Upper lobe of right lung (tissue), 1 donor: ENCODE measurements around the gene SNRPA1. TPM values are rescaled to one million over a fixed set of nuclear protein-coding genes. Genes with fewer than 3 reads are reported as not detected.
"Not testable (repeated sequence)": the region's sequence is repeated elsewhere in the genome, so short reads cannot be mapped to it uniquely, and the experiment has no call there.

ENCODE experiments used
- ATAC-seq: fragments of 200-7000 bp; cut with Tn5 transposase; one replicate; pipeline ENCODE4 v1.9.1; 2020; ENCODE audit warnings: mild to moderate bottlenecking, moderate library complexity
- DNase-seq: peaks from one replicate; pipeline ENCODE4 v3.0.0-alpha.2; 2020
- H3K27ac ChIP-seq: fragments of 200-600 bp; one replicate; pipeline ENCODE4 v1.8.0; 2022
- H3K27me3 ChIP-seq: fragments of 200-600 bp; one replicate; pipeline ENCODE4 v1.8.0; 2022; ENCODE audit warnings: mild to moderate bottlenecking
- H3K36me3 ChIP-seq: fragments of 200-600 bp; one replicate; pipeline ENCODE4 v1.8.0; 2022
- H3K4me1 ChIP-seq: fragments of 200-600 bp; one replicate; pipeline ENCODE4 v1.8.0; 2022
- H3K4me3 ChIP-seq: fragments of 200-600 bp; one replicate; pipeline ENCODE4 v1.8.0; 2022; ENCODE audit warnings: mild to moderate bottlenecking
- H3K9me3 ChIP-seq: fragments of 200-600 bp; one replicate; pipeline ENCODE4 v1.8.0; 2022
- intact Hi-C: fragments of 100-400 bp; cut with DNase I; formaldehyde crosslinking; loops from one replicate; pipeline ENCODE4 v1.11.0; 2022
- long read RNA-seq: library from polyadenylated mRNA; unstranded; transcript quantifications from one replicate; pipeline ENCODE4 v2.0.0, GENCODE V29; 2021
- total RNA-seq: library from RNA; stranded (reverse); fragmentation: NEBNext Ultra II Directional; extraction: Animal tissue kit (Norgen Biotek cat#: 25700); gene quantifications from one replicate; pipeline ENCODE4 v1.2.1, GENCODE V29; 2021
- TF ChIP-seq, protein P1 (sequence below): fragments of 200-600 bp; IDR thresholded peaks from one replicate; pipeline ENCODE4 v1.8.0; 2022; ENCODE audit warnings: antibody characterized with exemption
- donor health status: DM: no; HTN: yes; CAD: no; lungs with severe emphysema.

The SNRPA1 gene
- total RNA-seq = 40.7 TPM
- long read RNA-seq, transcript SNRPA1-207 (8 exons, 924 nt) = minor isoform, 8 of 38 reads
- long read RNA-seq, transcript SNRPA1-205 (7 exons, 2,108 nt) = minor isoform, 5 of 38 reads
- long read RNA-seq, transcript SNRPA1-201 (9 exons, 1,055 nt) = major isoform, 16 of 38 reads
- long read RNA-seq, partial matches to known transcripts = 6 of 38 reads
- long read RNA-seq, other reads (novel, unspliced or antisense) = 2 of 38 reads

DNA sequence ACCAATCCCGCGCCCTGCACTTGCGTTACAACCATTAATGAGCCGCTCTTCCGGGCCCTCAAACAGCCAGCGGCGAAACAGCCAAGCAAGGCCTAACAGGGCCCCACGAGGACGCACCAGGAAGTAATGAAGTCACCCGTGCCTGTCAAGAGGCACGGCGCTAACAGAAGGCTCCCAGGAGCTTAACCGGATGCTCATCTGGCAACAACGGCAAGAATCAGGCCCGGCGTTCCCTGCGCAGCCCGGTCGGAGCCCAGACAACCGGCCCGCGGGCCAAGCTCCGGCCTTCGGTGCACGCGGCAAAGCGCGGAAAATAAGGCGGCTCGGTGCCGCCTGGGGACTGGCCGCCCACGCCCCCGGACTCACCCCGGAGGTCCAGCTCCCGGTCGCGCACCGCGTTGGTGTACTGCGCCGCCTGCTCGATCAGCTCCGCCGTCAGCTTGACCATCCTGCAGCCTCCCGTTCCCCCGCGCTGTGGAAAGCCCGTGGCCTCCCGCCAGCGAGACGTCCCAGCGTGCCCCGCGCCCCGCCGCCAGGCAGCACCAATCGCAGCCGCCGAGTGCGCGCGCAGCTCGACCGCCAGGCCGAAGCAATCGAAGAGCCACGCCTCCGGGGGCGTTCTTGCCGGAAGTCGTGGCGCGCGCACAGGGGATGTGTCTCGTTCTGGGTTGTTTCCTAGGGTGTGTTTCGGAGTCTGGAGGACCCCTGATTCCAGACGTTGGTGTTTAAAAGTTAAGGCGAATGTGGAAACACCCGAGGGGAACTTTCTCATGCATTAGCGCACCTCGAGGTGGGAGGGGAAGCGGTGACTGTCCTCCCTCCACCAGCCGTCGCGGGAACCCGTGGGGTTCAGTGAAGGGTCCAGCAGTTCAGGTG is at the start of gene SNRPA1:
Gene SNRPA1 (minus strand): TSS at position 518 of the 876 bp plus-strand sequence. CDS start 70 bp downstream, at position 448.
- H3K27me3 ChIP-seq = no peaks in the 10 kb centered on the region
- ATAC-seq (peak; percentile 98), DNase-seq (peak; percentile 100)
- H3K4me3 ChIP-seq = peak within 1 kb of the TSS; percentile 72
- TF ChIP-seq, protein P1, sequence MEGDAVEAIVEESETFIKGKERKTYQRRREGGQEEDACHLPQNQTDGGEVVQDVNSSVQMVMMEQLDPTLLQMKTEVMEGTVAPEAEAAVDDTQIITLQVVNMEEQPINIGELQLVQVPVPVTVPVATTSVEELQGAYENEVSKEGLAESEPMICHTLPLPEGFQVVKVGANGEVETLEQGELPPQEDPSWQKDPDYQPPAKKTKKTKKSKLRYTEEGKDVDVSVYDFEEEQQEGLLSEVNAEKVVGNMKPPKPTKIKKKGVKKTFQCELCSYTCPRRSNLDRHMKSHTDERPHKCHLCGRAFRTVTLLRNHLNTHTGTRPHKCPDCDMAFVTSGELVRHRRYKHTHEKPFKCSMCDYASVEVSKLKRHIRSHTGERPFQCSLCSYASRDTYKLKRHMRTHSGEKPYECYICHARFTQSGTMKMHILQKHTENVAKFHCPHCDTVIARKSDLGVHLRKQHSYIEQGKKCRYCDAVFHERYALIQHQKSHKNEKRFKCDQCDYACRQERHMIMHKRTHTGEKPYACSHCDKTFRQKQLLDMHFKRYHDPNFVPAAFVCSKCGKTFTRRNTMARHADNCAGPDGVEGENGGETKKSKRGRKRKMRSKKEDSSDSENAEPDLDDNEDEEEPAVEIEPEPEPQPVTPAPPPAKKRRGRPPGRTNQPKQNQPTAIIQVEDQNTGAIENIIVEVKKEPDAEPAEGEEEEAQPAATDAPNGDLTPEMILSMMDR = no peak
- H3K4me1 ChIP-seq = peaks cover 13% of the 10 kb centered on the region
- peaks cover 6% of the 10 kb centered on the region for H3K36me3 ChIP-seq
- peak within 1 kb of the TSS; percentile 90 for H3K27ac ChIP-seq
- H3K9me3 ChIP-seq = no peaks in the 10 kb centered on the region
- intact Hi-C loops = no loop called here

DNA sequence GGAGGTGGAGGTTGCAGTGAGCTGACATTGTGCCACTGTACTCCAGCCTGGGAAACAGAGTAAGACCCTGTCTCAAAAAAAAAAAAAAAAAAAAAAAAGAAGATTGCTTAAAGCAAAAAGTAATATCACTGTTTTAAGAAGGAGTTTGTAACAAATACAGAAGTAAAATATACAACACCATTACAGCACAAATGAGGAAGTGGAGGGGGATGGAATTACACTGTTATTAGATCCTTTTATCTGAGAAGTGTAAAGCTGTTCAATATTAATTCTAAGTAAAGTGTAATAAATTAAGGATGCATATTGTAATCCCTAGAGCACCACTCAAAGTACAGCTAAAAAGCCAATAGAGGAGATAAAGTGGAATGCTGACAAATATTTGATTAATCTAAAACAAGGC is 47.0 kb upstream of the SNRPA1 start:
- no peak overlapping the region for H3K27ac ChIP-seq
- ATAC-seq (no peak), DNase-seq (no peak)
- intact Hi-C loops = no loop called here
- TF ChIP-seq, protein P1 = no peak
- H3K36me3 ChIP-seq = no peaks in the 10 kb centered on the region
- no peaks in the 10 kb centered on the region for H3K4me1 ChIP-seq
- H3K4me3 ChIP-seq = no peak overlapping the region
- H3K27me3 ChIP-seq = no peaks in the 10 kb centered on the region
- H3K9me3 ChIP-seq = no peaks in the 10 kb centered on the region

DNA sequence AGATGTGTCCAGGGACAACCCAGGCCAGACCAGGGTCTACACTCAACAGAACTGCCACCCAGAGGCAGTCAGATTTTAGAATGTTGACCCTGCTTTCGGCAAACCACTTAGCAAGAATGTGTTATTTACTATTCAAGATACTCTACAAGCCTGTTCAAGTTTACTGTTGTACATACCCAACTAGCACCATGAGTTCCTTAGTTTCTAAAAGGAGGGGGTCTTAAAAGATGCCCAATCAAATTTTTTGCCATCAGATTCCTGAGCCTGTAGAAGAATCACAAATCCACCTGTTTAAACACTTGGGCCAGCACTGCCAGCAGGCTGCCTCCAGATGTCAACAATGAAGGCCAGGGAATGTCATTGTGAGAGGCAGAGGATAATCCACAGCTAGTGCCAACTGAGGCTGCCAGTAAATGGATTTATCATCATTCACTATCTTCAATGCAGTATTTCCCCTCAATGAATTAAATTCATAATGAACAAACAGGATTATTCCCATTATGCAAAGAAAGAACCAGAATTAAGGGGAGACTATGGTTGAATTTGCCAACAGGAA is 43.5 kb upstream of the SNRPA1 start:
- H3K36me3 ChIP-seq = no peaks in the 10 kb centered on the region
- TF ChIP-seq, protein P1 = no peak
- ATAC-seq (no peak), DNase-seq (no peak)
- no peak overlapping the region for H3K4me3 ChIP-seq
- no peak overlapping the region for H3K27ac ChIP-seq
- H3K9me3 ChIP-seq = no peaks in the 10 kb centered on the region
- H3K27me3 ChIP-seq = no peaks in the 10 kb centered on the region
- H3K4me1 ChIP-seq = no peaks in the 10 kb centered on the region
- intact Hi-C loops = no loop called here

DNA sequence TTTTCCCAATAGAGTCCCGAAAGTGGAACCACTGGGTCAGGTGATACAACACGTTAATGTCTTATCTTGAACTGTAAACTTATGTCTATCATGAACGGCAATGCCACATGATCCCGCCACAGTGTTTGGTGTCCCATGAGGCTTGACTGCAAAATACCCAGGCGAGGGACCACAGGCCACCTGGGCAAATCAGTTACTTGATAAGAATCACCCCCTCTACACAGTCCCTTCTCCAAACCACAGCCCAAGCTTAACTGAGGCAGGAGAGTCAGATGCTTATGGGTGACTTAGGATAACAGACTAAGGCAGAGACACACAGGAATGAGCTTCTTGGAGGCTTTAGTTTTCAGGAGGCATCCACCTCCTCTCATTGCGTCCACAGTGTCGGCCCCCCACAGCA is 42.9 kb upstream of the SNRPA1 start:
- H3K27ac ChIP-seq = no peak overlapping the region
- no peak overlapping the region for H3K4me3 ChIP-seq
- H3K9me3 ChIP-seq = no peaks in the 10 kb centered on the region
- no peaks in the 10 kb centered on the region for H3K4me1 ChIP-seq
- TF ChIP-seq, protein P1 = no peak
- H3K27me3 ChIP-seq = no peaks in the 10 kb centered on the region
- no peak for ATAC-seq
- intact Hi-C loops = no loop called here
- no peak for DNase-seq
- no peaks in the 10 kb centered on the region for H3K36me3 ChIP-seq

DNA sequence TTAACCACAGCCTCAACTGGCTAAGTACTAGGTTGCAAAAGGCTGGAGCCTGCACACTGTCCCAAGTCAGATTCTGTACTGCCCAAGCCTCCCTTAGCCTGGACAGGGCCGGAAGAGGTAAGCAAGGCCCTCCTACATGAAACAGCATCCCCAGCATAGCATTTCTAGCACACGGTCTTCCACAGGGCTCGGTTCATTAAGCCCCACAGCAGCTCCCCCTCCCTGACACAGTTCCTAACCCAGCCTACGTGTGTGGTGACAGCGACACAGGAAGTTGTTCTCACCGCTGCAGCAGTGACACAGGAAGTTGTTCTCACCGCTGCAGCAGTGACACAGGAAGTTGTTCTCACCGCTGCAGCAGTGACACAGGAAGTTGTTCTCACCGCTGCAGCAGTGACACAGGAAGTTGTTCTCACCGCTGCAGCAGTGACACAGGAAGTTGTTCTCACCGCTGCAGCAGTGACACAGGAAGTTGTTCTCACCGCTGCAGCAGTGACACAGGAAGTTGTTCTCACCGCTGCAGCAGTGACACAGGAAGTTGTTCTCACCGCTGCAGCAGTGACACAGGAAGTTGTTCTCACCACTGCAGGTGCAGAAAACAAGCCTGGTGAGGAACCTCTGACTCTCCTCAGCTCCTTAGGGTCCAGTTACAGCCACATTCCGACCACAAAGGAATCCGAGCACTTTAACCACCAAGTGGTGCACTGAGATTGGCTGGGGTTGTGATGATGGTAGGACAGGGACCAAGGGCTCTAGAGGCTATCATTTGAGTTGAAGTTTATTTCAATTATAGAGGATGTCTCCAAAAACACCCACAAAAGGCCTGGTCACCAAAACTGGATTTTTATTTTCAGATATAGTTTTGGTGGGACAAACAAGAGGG is 39.1 kb upstream of the SNRPA1 start:
- H3K4me3 ChIP-seq, H3K36me3 ChIP-seq, H3K4me1 ChIP-seq, ATAC-seq, H3K9me3 ChIP-seq, H3K27me3 ChIP-seq, DNase-seq, H3K27ac ChIP-seq, intact Hi-C loops: not testable (repeated sequence)
